Activated CD4-positive, alpha-beta T cell treated with anti-CD3 and anti-CD28 coated beads, Interleukin-2, Interleukin-4, amounts not matched to agents 100 ng/mL and 50 ng/mL, durations not matched to agents 16 hours and 8 hours (primary cell): ENCODE data around the gene KCNJ10.

Experiments
- DNase-seq: peaks from one replicate; pipeline ENCODE4 v3.0.0-alpha.2; 2020; ENCODE audit warnings: low spot score

Gene KCNJ10

GRCh38 chr1:160098852-160099561 lies 29.0 kb upstream of the KCNJ10 start:
- DNase-seq: peak; percentile 97

- peak; percentile 87 for DNase-seq
These were observed 28.2 kb upstream of the KCNJ10 start, which contains the start of gene IGSF8 for GRCh38 chr1:160097911-160098851. Gene IGSF8 (minus strand): TSS chr1:160098619. CDS start chr1:160098472, 147 bp downstream.

- DNase-seq: no peak
These were observed 27.4 kb upstream of the KCNJ10 start for GRCh38 chr1:160097151-160097910.

GRCh38 chr1:160096274-160097116 lies 26.5 kb upstream of the KCNJ10 start:
- DNase-seq: no peak

GRCh38 chr1:160095382-160096105 lies 25.6 kb upstream of the KCNJ10 start:
- no peak for DNase-seq

- DNase-seq: no peak
These were observed 24.8 kb upstream of the KCNJ10 start for GRCh38 chr1:160094806-160095205.

- DNase-seq: no peak
These were observed 24.3 kb upstream of the KCNJ10 start for GRCh38 chr1:160094291-160094625.

- DNase-seq: no peak
These were observed 23.8 kb upstream of the KCNJ10 start for GRCh38 chr1:160093624-160094290.

- no peak for DNase-seq
These were observed 23.1 kb upstream of the KCNJ10 start for GRCh38 chr1:160093069-160093395.

- DNase-seq: no peak
These were observed 22.6 kb upstream of the KCNJ10 start for GRCh38 chr1:160092366-160093068.

- no peak for DNase-seq
These were observed 21.8 kb upstream of the KCNJ10 start for GRCh38 chr1:160091666-160092223.

GRCh38 chr1:160090760-160091159 lies 20.8 kb upstream of the KCNJ10 start:
- no peak for DNase-seq

- DNase-seq: no peak
These were observed 19.9 kb upstream of the KCNJ10 start for GRCh38 chr1:160089883-160090282.

GRCh38 chr1:160087118-160087662 lies 17.2 kb upstream of the KCNJ10 start:
- DNase-seq: no peak

GRCh38 chr1:160086456-160086892 lies 16.5 kb upstream of the KCNJ10 start:
- DNase-seq: no peak

- DNase-seq: peak; percentile 78
These were observed 15.9 kb upstream of the KCNJ10 start for GRCh38 chr1:160085686-160086455.

- no peak for DNase-seq
These were observed 14.9 kb upstream of the KCNJ10 start for GRCh38 chr1:160084771-160085321.
